Measurements from ENCODE around the gene ANKRD13A. TPM values are rescaled to one million over a fixed set of nuclear protein-coding genes. Genes with fewer than 3 reads are reported as not detected.

ANKRD13A gene
- total and polyA plus RNA-seq, 2 donors (not counting 3 experiments of a cell fraction or from before 2014, with no cell fraction given) = 37.0 to 43.9 TPM

DNA sequence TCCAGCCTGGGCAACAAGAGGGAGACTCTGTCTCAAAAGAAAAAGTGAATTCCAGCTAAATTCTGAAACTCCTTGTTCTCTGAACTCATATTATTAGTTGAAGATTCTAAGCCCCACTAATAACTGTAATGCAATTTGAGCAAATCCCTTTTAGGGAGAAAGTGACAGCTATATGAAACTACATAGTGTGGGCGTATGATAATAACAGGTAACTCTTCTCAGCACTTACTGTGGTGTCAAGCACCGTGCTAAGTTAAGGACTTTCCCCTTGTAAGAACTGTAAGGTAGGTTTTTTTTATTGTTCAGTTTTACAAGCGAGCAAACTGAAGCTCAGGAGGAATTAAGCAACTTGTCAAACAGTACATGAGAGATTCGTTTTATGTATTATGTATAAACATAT, 5.4 kb downstream of the ANKRD13A start:
- FAIRE-seq (no peak), DNase-seq (ENCODE audit: low read depth, low spot score) (no peak)
- no peak overlapping the region for H2AFZ ChIP-seq (ENCODE audit: low read depth, low read length)
- no peaks in the 10 kb centered on the region for H4K20me1 ChIP-seq (replicated peaks; ENCODE audit: control insufficient read depth, extremely low read depth, insufficient read depth, low read length)
- H3K9me3 ChIP-seq (replicated peaks; ENCODE audit: control insufficient read depth, insufficient read depth, low read length) = no peaks in the 10 kb centered on the region
- TF ChIP-seq, protein P1, sequence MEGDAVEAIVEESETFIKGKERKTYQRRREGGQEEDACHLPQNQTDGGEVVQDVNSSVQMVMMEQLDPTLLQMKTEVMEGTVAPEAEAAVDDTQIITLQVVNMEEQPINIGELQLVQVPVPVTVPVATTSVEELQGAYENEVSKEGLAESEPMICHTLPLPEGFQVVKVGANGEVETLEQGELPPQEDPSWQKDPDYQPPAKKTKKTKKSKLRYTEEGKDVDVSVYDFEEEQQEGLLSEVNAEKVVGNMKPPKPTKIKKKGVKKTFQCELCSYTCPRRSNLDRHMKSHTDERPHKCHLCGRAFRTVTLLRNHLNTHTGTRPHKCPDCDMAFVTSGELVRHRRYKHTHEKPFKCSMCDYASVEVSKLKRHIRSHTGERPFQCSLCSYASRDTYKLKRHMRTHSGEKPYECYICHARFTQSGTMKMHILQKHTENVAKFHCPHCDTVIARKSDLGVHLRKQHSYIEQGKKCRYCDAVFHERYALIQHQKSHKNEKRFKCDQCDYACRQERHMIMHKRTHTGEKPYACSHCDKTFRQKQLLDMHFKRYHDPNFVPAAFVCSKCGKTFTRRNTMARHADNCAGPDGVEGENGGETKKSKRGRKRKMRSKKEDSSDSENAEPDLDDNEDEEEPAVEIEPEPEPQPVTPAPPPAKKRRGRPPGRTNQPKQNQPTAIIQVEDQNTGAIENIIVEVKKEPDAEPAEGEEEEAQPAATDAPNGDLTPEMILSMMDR (IDR thresholded peaks at IDR 0.05; ENCODE audit: extremely low read depth in 1 of 2, insufficient read depth in 1 of 2, low read depth in 1 of 2, low read length in 2 of 2) = no peak
- TF ChIP-seq, protein P2, sequence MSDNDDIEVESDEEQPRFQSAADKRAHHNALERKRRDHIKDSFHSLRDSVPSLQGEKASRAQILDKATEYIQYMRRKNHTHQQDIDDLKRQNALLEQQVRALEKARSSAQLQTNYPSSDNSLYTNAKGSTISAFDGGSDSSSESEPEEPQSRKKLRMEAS (IDR thresholded peaks at IDR 0.05; ENCODE audit: insufficient read depth, insufficient read length) = no peak
- no peak for TF ChIP-seq EZH2 (IDR thresholded peaks at IDR 0.05; ENCODE audit: borderline replicate concordance, low read depth, low read length, severe bottlenecking)
- TF ChIP-seq POLR2AphosphoS5 (IDR thresholded peaks at IDR 0.05; ENCODE audit: insufficient read depth, low read depth, low read length) = no peak
- no peak for TF ChIP-seq JUN (IDR thresholded peaks at IDR 0.05; ENCODE audit: borderline replicate concordance, insufficient read depth, insufficient read length, low read depth)
- no peak for TF ChIP-seq GATA2 (IDR thresholded peaks at IDR 0.05; ENCODE audit: insufficient read depth, insufficient read length, low read depth, low read length)
- TF ChIP-seq POLR2A (IDR thresholded peaks at IDR 0.05; ENCODE audit: low read depth, low read length) = no peak
- TF ChIP-seq MYC (IDR thresholded peaks at IDR 0.05; ENCODE audit: low read depth, low read length) = no peak
- TF ChIP-seq FOS (IDR thresholded peaks at IDR 0.05; ENCODE audit: borderline replicate concordance, insufficient read depth, low read length) = no peak
- H3K4me2 ChIP-seq (ENCODE audit: insufficient read depth, low read length) = no peak overlapping the region
- peaks cover 3% of the 10 kb centered on the region for H3K79me2 ChIP-seq (ENCODE audit: control insufficient read depth, insufficient read depth, low read length)
- POLR2A ChIA-PET = no interaction called here
- no TSS peak for BruUV-seq (replicated peaks)
- no peak overlapping the region for H3K9ac ChIP-seq (replicated peaks; ENCODE audit: extremely low read depth, insufficient read depth, low read length)
- no peak overlapping the region for H3K27ac ChIP-seq (ENCODE audit: insufficient read depth, low read depth, low read length)
- no peak overlapping the region for H3K4me3 ChIP-seq (replicated peaks in 1 of 3; ENCODE audit: insufficient read depth in 1 of 3, low read depth in 1 of 3, low read length in 3 of 3)
- intact Hi-C loops (cut with micrococcal nuclease) (no loop called here), dilution Hi-C loops (cut with MboI; ENCODE audit: extremely low pct_ligation_motif_present, low sequenced_read_pairs) (no loop called here)
- H3K9me1 ChIP-seq (replicated peaks; ENCODE audit: control insufficient read depth, extremely low read depth, insufficient read depth, low read length) = no peaks in the 10 kb centered on the region
- H3K4me1 ChIP-seq (ENCODE audit: control insufficient read depth, extremely low read depth, insufficient read depth, low read length) = peaks cover 6% of the 10 kb centered on the region
- no peaks in the 10 kb centered on the region for H3K27me3 ChIP-seq (ENCODE audit: control insufficient read depth in 2 of 2, insufficient read depth in 2 of 2, low read length in 2 of 2)
- no peaks in the 10 kb centered on the region for H3K36me3 ChIP-seq (ENCODE audit: control insufficient read depth in 2 of 2, extremely low read depth in 1 of 2, insufficient read depth in 2 of 2, low read length in 2 of 2)
- CTCF ChIA-PET = interaction anchor here (0.9 to 1.4 kb wide), 2 partner anchors 20 to 427 kb away, joined by 3 to 5 read pairs; no protein-coding TSS in a partner anchor
